GM21717 (cell line): ENCODE measurements around the gene SCN1B.

Source experiments
- ATAC-seq: cut with Tn5 transposase; IDR thresholded peaks from one replicate; pipeline ENCODE4 v1.9.1; 2021; ENCODE audit warnings: mild to moderate bottlenecking, moderate library complexity; ENCODE audit not compliant: unreplicated experiment

Gene SCN1B

GRCh38 chr19:35051796-35052195, 21.5 kb downstream of the SCN1B start:
- ATAC-seq = no peak

GRCh38 chr19:35052599-35053190, 22.4 kb downstream of the SCN1B start:
- ATAC-seq = no peak

- ATAC-seq = no peak
Observed at GRCh38 chr19:35053667-35054293, 23.5 kb downstream of the SCN1B start.

GRCh38 chr19:35054626-35055025, 24.4 kb downstream of the SCN1B start:
- ATAC-seq = no peak

GRCh38 chr19:35055715-35056179, 25.5 kb downstream of the SCN1B start:
- no peak for ATAC-seq

GRCh38 chr19:35056513-35057063, 26.3 kb downstream of the SCN1B start:
- no peak for ATAC-seq

GRCh38 chr19:35058370-35058769, 28.1 kb downstream of the SCN1B start:
- ATAC-seq = no peak

- ATAC-seq = no peak
Observed at GRCh38 chr19:35059006-35059798, 28.9 kb downstream of the SCN1B start.

GRCh38 chr19:35059799-35060091, 29.5 kb downstream of the SCN1B start:
- no peak for ATAC-seq

GRCh38 chr19:35060160-35060855, 30.0 kb downstream of the SCN1B start:
- ATAC-seq = no peak

- ATAC-seq = no peak
Observed at GRCh38 chr19:35061583-35062373, 31.5 kb downstream of the SCN1B start.

- no peak for ATAC-seq
Observed at GRCh38 chr19:35062942-35063341, 32.7 kb downstream of the SCN1B start.

GRCh38 chr19:35063940-35064818, 33.9 kb downstream of the SCN1B start:
- ATAC-seq = no peak

- ATAC-seq = no peak
Observed at GRCh38 chr19:35065574-35065973, 35.3 kb downstream of the SCN1B start.

- no peak for ATAC-seq
Observed at GRCh38 chr19:35066121-35066520, 35.9 kb downstream of the SCN1B start.

GRCh38 chr19:35066691-35067563, 36.7 kb downstream of the SCN1B start:
- ATAC-seq = no peak

GRCh38 chr19:35068941-35069634, 38.8 kb downstream of the SCN1B start:
- ATAC-seq = no peak

GRCh38 chr19:35069696-35070095, 39.4 kb downstream of the SCN1B start:
- ATAC-seq = no peak
